ENCODE data around the gene USP31.

GRCh38 chr16:23060458-23061320 is 88.6 kb downstream of the USP31 start:
- TF ChIP-seq POLR2AphosphoS5 (IDR thresholded peaks at IDR 0.05), result peak; percentile 23
- TF ChIP-seq, protein P1, sequence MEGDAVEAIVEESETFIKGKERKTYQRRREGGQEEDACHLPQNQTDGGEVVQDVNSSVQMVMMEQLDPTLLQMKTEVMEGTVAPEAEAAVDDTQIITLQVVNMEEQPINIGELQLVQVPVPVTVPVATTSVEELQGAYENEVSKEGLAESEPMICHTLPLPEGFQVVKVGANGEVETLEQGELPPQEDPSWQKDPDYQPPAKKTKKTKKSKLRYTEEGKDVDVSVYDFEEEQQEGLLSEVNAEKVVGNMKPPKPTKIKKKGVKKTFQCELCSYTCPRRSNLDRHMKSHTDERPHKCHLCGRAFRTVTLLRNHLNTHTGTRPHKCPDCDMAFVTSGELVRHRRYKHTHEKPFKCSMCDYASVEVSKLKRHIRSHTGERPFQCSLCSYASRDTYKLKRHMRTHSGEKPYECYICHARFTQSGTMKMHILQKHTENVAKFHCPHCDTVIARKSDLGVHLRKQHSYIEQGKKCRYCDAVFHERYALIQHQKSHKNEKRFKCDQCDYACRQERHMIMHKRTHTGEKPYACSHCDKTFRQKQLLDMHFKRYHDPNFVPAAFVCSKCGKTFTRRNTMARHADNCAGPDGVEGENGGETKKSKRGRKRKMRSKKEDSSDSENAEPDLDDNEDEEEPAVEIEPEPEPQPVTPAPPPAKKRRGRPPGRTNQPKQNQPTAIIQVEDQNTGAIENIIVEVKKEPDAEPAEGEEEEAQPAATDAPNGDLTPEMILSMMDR (IDR thresholded peaks at IDR 0.05), result peak in 3 of 4 experiments; percentile 70 to 71 (median 71)

Measured in prostate gland (tissue), 2 donors.